MM.1S (cell line): ENCODE results near the gene CEP83.
"Not testable (repeated sequence)": the region's sequence is repeated elsewhere in the genome, so short reads cannot be mapped to it uniquely, and the experiment has no call there.

ENCODE experiments used
- DNase-seq: peaks from one replicate; pipeline ENCODE4 v3.0.0-alpha.2; 2015
- H2AFZ ChIP-seq: fragments of 300-600 bp; sonication (generic); 2 replicates; pipeline ENCODE4 v1.6.0; 2016; ENCODE audit warnings: antibody characterized with exemption, low read length
- H3F3A ChIP-seq: fragments of 300-600 bp; sonication (generic); 2 replicates; pipeline ENCODE4 v1.6.1; 2016; ENCODE audit warnings: mild to moderate bottlenecking, antibody characterized with exemption, low read length, moderate library complexity, mixed read lengths; ENCODE audit not compliant: insufficient read depth
- H3K27ac ChIP-seq: fragments of 300-600 bp; sonication (generic); 2 replicates; pipeline ENCODE4 v1.5.1; 2016; ENCODE audit warnings: mild to moderate bottlenecking, low read length
- H3K27me3 ChIP-seq: fragments of 300-600 bp; sonication (generic); replicated peaks from 2 replicates; pipeline ENCODE4 v1.6.0; 2016; ENCODE audit warnings: low read length; ENCODE audit not compliant: insufficient read depth
- H3K36me3 ChIP-seq: fragments of 300-600 bp; sonication (generic); replicated peaks from 2 replicates; pipeline ENCODE4 v1.6.1; 2016; ENCODE audit warnings: mild to moderate bottlenecking, low read length, mixed read lengths; ENCODE audit not compliant: insufficient read depth
- H3K4me1 ChIP-seq: fragments of 300-600 bp; sonication (generic); 2 replicates; pipeline ENCODE4 v1.6.1; 2016; ENCODE audit warnings: low read length, mixed read lengths
- H3K4me2 ChIP-seq: fragments of 300-600 bp; sonication (generic); 2 replicates; pipeline ENCODE4 v1.6.0; 2016; ENCODE audit warnings: low read depth, low read length
- H3K4me3 ChIP-seq: fragments of 300-600 bp; sonication (generic); 2 replicates; pipeline ENCODE4 v1.5.1; 2016; ENCODE audit warnings: low read length, mixed read lengths
- H3K79me2 ChIP-seq: fragments of 300-600 bp; sonication (generic); 2 replicates; pipeline ENCODE4 v1.6.1; 2016; ENCODE audit warnings: mixed run types, low read length, mixed read lengths
- H3K9ac ChIP-seq: fragments of 300-600 bp; sonication (generic); 2 replicates; pipeline ENCODE4 v1.6.1; 2016; ENCODE audit warnings: low read length, mixed read lengths
- H3K9me2 ChIP-seq: fragments of 300-600 bp; sonication (generic); replicated peaks from 2 replicates; pipeline ENCODE4 v1.6.1; 2016; ENCODE audit warnings: mild to moderate bottlenecking, low read length, mixed read lengths; ENCODE audit not compliant: insufficient read depth
- H3K9me3 ChIP-seq: fragments of 300-600 bp; sonication (generic); replicated peaks from 2 replicates; pipeline ENCODE4 v1.6.1; 2016; ENCODE audit warnings: mild to moderate bottlenecking, low read length, mixed read lengths; ENCODE audit not compliant: insufficient read depth
- H4K20me1 ChIP-seq: fragments of 300-600 bp; sonication (generic); 2 replicates; pipeline ENCODE4 v1.6.1; 2016; ENCODE audit warnings: mild to moderate bottlenecking, low read length, moderate library complexity, mixed read lengths; ENCODE audit not compliant: insufficient read depth
- CTCF ChIP-seq: fragments of 300-600 bp; sonication (generic); IDR thresholded peaks from 2 replicates; pipeline ENCODE4 v1.5.1; 2016; ENCODE audit warnings: antibody characterized with exemption, low read length, mixed read lengths
- EZH2 ChIP-seq: fragments of 300-600 bp; sonication (generic); optimal IDR thresholded peaks from 2 replicates; pipeline ENCODE3; 2017; ENCODE audit warnings: low read depth, mild to moderate bottlenecking, antibody characterized with exemption, low read length, mixed read lengths
- EZH2phosphoT487 ChIP-seq: fragments of 300-600 bp; sonication (generic); IDR thresholded peaks from 2 replicates; pipeline ENCODE4 v1.6.1; 2018; ENCODE audit warnings: antibody characterized with exemption, low read length

The CEP83 gene

GRCh38 chr12:94390130-94390485 lies 69.6 kb downstream of the CEP83 start:
- no peaks in the 10 kb centered on the region for H3K4me1 ChIP-seq
- no peaks in the 10 kb centered on the region for H3K9me3 ChIP-seq
- H3F3A ChIP-seq, result no peaks in the 10 kb centered on the region
- H2AFZ ChIP-seq, result no peak overlapping the region
- no peak overlapping the region for H3K4me2 ChIP-seq
- H3K79me2 ChIP-seq, result no peaks in the 10 kb centered on the region
- H3K9ac ChIP-seq, result no peak overlapping the region
- H3K9me2 ChIP-seq, result no peaks in the 10 kb centered on the region
- no peaks in the 10 kb centered on the region for H4K20me1 ChIP-seq
- no peak for DNase-seq
- H3K27me3 ChIP-seq, result no peaks in the 10 kb centered on the region
- H3K36me3 ChIP-seq, result no peaks in the 10 kb centered on the region; the same call in 1 of the 2 replicates
- H3K27ac ChIP-seq, result no peak overlapping the region
- TF ChIP-seq CTCF, result no peak
- no peak overlapping the region for H3K4me3 ChIP-seq

GRCh38 chr12:94389482-94390129 lies 70.1 kb downstream of the CEP83 start:
- H3K27ac ChIP-seq, H3F3A ChIP-seq, H3K9me3 ChIP-seq, H3K9me2 ChIP-seq, H3K9ac ChIP-seq, H3K4me2 ChIP-seq, H3K36me3 ChIP-seq, H3K4me1 ChIP-seq, H3K79me2 ChIP-seq, DNase-seq, H4K20me1 ChIP-seq, H3K27me3 ChIP-seq, H2AFZ ChIP-seq, H3K4me3 ChIP-seq: not testable (repeated sequence)

- Histone ChIP-seq H3K9me2 (no peaks in the 10 kb centered on the region), H3K36me3 (no peaks in the 10 kb centered on the region; the same call in 1 of the 2 replicates), H3K4me1 (no peaks in the 10 kb centered on the region), H2AFZ (no peak overlapping the region), H3F3A (no peaks in the 10 kb centered on the region), H3K27ac (no peak overlapping the region), H3K4me2 (no peak overlapping the region), H3K4me3 (no peak overlapping the region), H3K79me2 (no peaks in the 10 kb centered on the region), H3K9me3 (no peaks in the 10 kb centered on the region), H3K9ac (no peak overlapping the region), H4K20me1 (no peaks in the 10 kb centered on the region), H3K27me3 (no peaks in the 10 kb centered on the region)
- TF ChIP-seq EZH2phosphoT487, result no peak
- TF ChIP-seq CTCF, result no peak
- no peak for TF ChIP-seq EZH2
- DNase-seq, result no peak
These were observed 73.2 kb downstream of the CEP83 start for GRCh38 chr12:94386422-94386821.

- Histone ChIP-seq H3K4me2 (no peak overlapping the region), H3K9me2 (no peaks in the 10 kb centered on the region), H3K27me3 (no peaks in the 10 kb centered on the region), H2AFZ (no peak overlapping the region), H3K79me2 (no peaks in the 10 kb centered on the region), H3F3A (no peaks in the 10 kb centered on the region), H3K4me3 (no peak overlapping the region), H3K9ac (no peak overlapping the region), H3K4me1 (no peaks in the 10 kb centered on the region), H3K27ac (no peak overlapping the region), H3K9me3 (no peaks in the 10 kb centered on the region), H4K20me1 (no peaks in the 10 kb centered on the region), H3K36me3 (no peaks in the 10 kb centered on the region; the same call in 1 of the 2 replicates)
- DNase-seq, result no peak
- TF ChIP-seq EZH2, result no peak
- TF ChIP-seq CTCF, result no peak
- TF ChIP-seq EZH2phosphoT487, result no peak
These were observed 75.6 kb downstream of the CEP83 start for GRCh38 chr12:94384030-94384429.
